CD14-positive monocyte (primary cell): ENCODE results near the gene DRAXIN. TPM values are rescaled to one million over a fixed set of nuclear protein-coding genes. Genes with fewer than 3 reads are reported as not detected.

Experiments used
- DNase-seq, 3 donors: peaks; one replicate each; pipeline ENCODE4 v3.0.0-alpha.2; 2011 to 2022
- H2AFZ ChIP-seq: 2 replicates; pipeline ENCODE4 v1.6.0; 2012; ENCODE audit warnings: mild to moderate bottlenecking, low read depth, low read length, inconsistent platforms; ENCODE audit not compliant: insufficient read depth, poor library complexity, severe bottlenecking
- H3K27ac ChIP-seq, 2 donors: 1 replicate in 1 of 2; 2 replicates in 1 of 2; pipeline ENCODE4 v1.5.1; 2012 to 2013; ENCODE audit warnings: low read length in 2 of 2, control low read depth in 1 of 2, inconsistent platforms in 1 of 2, low read depth in 1 of 2, mild to moderate bottlenecking in 1 of 2
- H3K27me3 ChIP-seq, 2 donors: one replicate each; pipeline versions ENCODE4 v1.6.0 to v1.6.1; 2011 to 2013; ENCODE audit warnings: low read length in 2 of 2; ENCODE audit not compliant: control insufficient read depth in 2 of 2, insufficient read depth in 2 of 2
- H3K36me3 ChIP-seq, 2 donors: replicated peaks in 1 of 2; 1 replicate in 1 of 2; 2 replicates in 1 of 2; pipeline versions ENCODE4 v1.5.1 to v1.6.1; 2012 to 2013; ENCODE audit warnings: low read length in 2 of 2, control low read depth in 1 of 2, inconsistent platforms in 1 of 2, mild to moderate bottlenecking in 1 of 2; ENCODE audit not compliant: insufficient read depth in 2 of 2, control insufficient read depth in 1 of 2
- H3K4me1 ChIP-seq, 2 donors: 1 replicate in 1 of 2; 2 replicates in 1 of 2; pipeline versions ENCODE4 v1.5.1 to v1.6.1; 2012 to 2013; ENCODE audit warnings: low read length in 2 of 2, control low read depth in 1 of 2, inconsistent platforms in 1 of 2, mild to moderate bottlenecking in 1 of 2, moderate library complexity in 1 of 2; ENCODE audit not compliant: insufficient read depth in 2 of 2, control insufficient read depth in 1 of 2
- H3K4me2 ChIP-seq: replicated peaks from 2 replicates; pipeline ENCODE3; 2012; ENCODE audit warnings: low read length, moderate library complexity, mild to moderate bottlenecking; ENCODE audit not compliant: poor library complexity, severe bottlenecking; ENCODE audit errors: extremely low read depth
- H3K4me3 ChIP-seq, 3 experiments: fragments of 200-600 bp in 1 of 3; sonication (generic) in 1 of 3; replicated peaks in 1 of 3; 1 replicate in 2 of 3; 2 replicates in 1 of 3; pipeline ENCODE4 v1.5.1; 2011 to 2013; ENCODE audit warnings: low read length in 3 of 3, mild to moderate bottlenecking in 3 of 3, control low read depth in 2 of 3, low read depth in 2 of 3, inconsistent platforms in 1 of 3, moderate library complexity in 1 of 3
- H3K79me2 ChIP-seq: 2 replicates; pipeline ENCODE4 v1.6.0; 2012; ENCODE audit warnings: mild to moderate bottlenecking, control low read depth, inconsistent platforms, low read length, moderate library complexity; ENCODE audit not compliant: insufficient read depth
- H3K9ac ChIP-seq: 2 replicates; pipeline ENCODE4 v1.6.0; 2017; ENCODE audit warnings: low read length, mild to moderate bottlenecking; ENCODE audit not compliant: insufficient read depth, poor library complexity, severe bottlenecking
- H3K9me3 ChIP-seq, 2 donors: replicated peaks in 1 of 2; 1 replicate in 1 of 2; 2 replicates in 1 of 2; pipeline versions ENCODE4 v1.5.1 to v1.6.1; 2012 to 2013; ENCODE audit warnings: low read length in 2 of 2, control low read depth in 1 of 2; ENCODE audit not compliant: control insufficient read depth in 1 of 2, insufficient read depth in 1 of 2
- H4K20me1 ChIP-seq: 2 replicates; pipeline ENCODE4 v1.6.0; 2012; ENCODE audit warnings: mild to moderate bottlenecking, low read length, control low read depth, moderate library complexity; ENCODE audit not compliant: insufficient read depth
- H3K27ac Mint-ChIP-seq, 7 donors: one replicate each; pipeline ENCODE4 v1.8.0; 2020; ENCODE audit warnings: mild to moderate bottlenecking in 7 of 7, mixed read lengths in 7 of 7, moderate library complexity in 6 of 7, inconsistent platforms in 2 of 7
- H3K27me3 Mint-ChIP-seq, 3 donors: one replicate each; pipeline ENCODE4 v1.8.0; 2021 to 2022; ENCODE audit warnings: low read depth in 3 of 3, mild to moderate bottlenecking in 3 of 3, mixed read lengths in 3 of 3, moderate library complexity in 3 of 3, inconsistent platforms in 1 of 3
- H3K36me3 Mint-ChIP-seq, 2 donors: one replicate each; pipeline ENCODE4 v1.8.0; 2020; ENCODE audit warnings: mixed read lengths in 2 of 2, inconsistent platforms in 1 of 2, mild to moderate bottlenecking in 1 of 2
- H3K4me1 Mint-ChIP-seq: one replicate; pipeline ENCODE4 v1.8.0; 2020; ENCODE audit warnings: mild to moderate bottlenecking, mixed read lengths
- H3K4me3 Mint-ChIP-seq, 2 donors: one replicate each; pipeline ENCODE4 v1.8.0; 2020; ENCODE audit warnings: mild to moderate bottlenecking in 2 of 2, mixed read lengths in 2 of 2, moderate library complexity in 1 of 2
- H3K9me3 Mint-ChIP-seq, 7 donors: one replicate each; pipeline ENCODE4 v1.8.0; 2020 to 2022; ENCODE audit warnings: mixed read lengths in 7 of 7, mild to moderate bottlenecking in 6 of 7, moderate library complexity in 6 of 7, inconsistent platforms in 2 of 7
- WGBS: methylation state at CpG from one replicate; pipeline ENCODE4 v1.1.5; 2013; ENCODE audit warnings: missing lambda C conversion rate; ENCODE audit not compliant: insufficient coverage; 5-methylcytosine and 5-hydroxymethylcytosine counted together
- intact Hi-C, 2 donors: fragments of 100-400 bp; cut with micrococcal nuclease; formaldehyde crosslinking; loops; one replicate each; pipeline versions ENCODE4 v1.15.0 to v1.15.1; 2023
- polyA plus RNA-seq, 3 donors: library from polyadenylated mRNA; depleted of rRNA in 1 of 3; unstranded in 2 of 3; stranded (reverse) in 1 of 3; fragments of 300-500 nt in 2 of 3; fragments of >200 nt in 1 of 3; fragmentation: Illumina TruSeq in 2 of 3; gene quantifications; 1 replicate in 2 of 3; 2 replicates in 1 of 3; pipeline ENCODE4 v1.2.3, GENCODE V29; 2012 to 2021
- TF ChIP-seq, protein P1 (sequence below): fragments of 200-600 bp; IDR thresholded peaks from one replicate; pipeline ENCODE4 v1.8.0; 2022; ENCODE audit warnings: antibody characterized with exemption, mild to moderate bottlenecking

DRAXIN gene
- polyA plus RNA-seq, 3 donors, result 0.14 to 0.27 (median 0.18) TPM

DNA sequence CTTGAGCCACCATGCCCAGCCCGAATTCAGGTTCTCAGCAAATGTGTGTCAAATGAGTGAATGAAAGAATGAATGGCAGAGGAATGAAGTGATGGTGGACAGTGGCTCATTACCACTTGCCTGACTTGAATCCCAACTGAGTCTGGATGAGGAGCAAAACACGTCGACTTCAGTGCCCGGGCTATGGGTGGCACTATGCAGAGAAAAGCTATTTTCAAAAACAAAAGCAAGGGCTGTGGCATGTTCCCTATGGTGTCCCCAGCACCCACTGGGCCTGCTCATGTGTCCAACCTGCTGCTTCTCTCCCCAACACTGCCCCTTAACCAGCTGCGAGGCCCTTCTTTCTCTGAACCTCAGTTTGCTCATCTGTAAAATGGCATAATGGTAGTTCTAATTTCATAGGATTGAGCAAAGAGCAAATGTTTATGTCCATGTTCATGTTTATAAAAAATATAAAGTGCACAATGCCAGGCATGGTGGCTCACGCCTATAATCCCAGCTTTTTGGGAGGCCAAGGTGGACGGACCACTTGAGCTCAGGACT lies 6.2 kb upstream of the DRAXIN start:
- Histone ChIP-seq H3K4me3 (no peak overlapping the region), H3K9me3 (no peaks in the 10 kb centered on the region), H2AFZ (no peak overlapping the region), H3K9ac (no peak overlapping the region), H3K79me2 (peaks cover 3% of the 10 kb centered on the region), H3K27ac (no peak overlapping the region), H3K4me1 (peaks cover 8 to 13% of the 10 kb centered on the region in 2 donors), H3K4me2 (no peak overlapping the region), H4K20me1 (no peaks in the 10 kb centered on the region), H3K27me3 (peaks cover 9 to 29% of the 10 kb centered on the region in 2 donors), H3K36me3 (no peaks in the 10 kb centered on the region)
- DNase-seq, result no peak
- TF ChIP-seq, protein P1, sequence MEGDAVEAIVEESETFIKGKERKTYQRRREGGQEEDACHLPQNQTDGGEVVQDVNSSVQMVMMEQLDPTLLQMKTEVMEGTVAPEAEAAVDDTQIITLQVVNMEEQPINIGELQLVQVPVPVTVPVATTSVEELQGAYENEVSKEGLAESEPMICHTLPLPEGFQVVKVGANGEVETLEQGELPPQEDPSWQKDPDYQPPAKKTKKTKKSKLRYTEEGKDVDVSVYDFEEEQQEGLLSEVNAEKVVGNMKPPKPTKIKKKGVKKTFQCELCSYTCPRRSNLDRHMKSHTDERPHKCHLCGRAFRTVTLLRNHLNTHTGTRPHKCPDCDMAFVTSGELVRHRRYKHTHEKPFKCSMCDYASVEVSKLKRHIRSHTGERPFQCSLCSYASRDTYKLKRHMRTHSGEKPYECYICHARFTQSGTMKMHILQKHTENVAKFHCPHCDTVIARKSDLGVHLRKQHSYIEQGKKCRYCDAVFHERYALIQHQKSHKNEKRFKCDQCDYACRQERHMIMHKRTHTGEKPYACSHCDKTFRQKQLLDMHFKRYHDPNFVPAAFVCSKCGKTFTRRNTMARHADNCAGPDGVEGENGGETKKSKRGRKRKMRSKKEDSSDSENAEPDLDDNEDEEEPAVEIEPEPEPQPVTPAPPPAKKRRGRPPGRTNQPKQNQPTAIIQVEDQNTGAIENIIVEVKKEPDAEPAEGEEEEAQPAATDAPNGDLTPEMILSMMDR, result no peak
- Mint-ChIP-seq H3K36me3 (peaks cover 0 to 3% of the 10 kb centered on the region in 2 donors), H3K4me3 (no peak overlapping the region), H3K27me3 (peaks cover 20 to 48% (median 32%) of the 10 kb centered on the region in 3 donors), H3K27ac (no peak overlapping the region), H3K4me1 (peaks cover 9% of the 10 kb centered on the region), H3K9me3 (peaks cover 0 to 5% (median 0%) of the 10 kb centered on the region in 7 donors)
- intact Hi-C loops, result no loop called here
- WGBS, result 96% methylated on average over 6 of the region's 7 CpGs

GRCh38 chr1:11688506-11688905 lies 3.0 kb upstream of the DRAXIN start:
- intact Hi-C loops, result no loop called here
- Mint-ChIP-seq H3K4me3 (peak overlapping the region in 1 of 2 donors; percentile 51), H3K27me3 (peaks cover 42 to 69% (median 57%) of the 10 kb centered on the region in 3 donors), H3K27ac (no peak overlapping the region), H3K9me3 (peaks cover 0 to 12% (median 6%) of the 10 kb centered on the region in 7 donors), H3K36me3 (peaks cover 2 to 6% of the 10 kb centered on the region in 2 donors), H3K4me1 (peaks cover 19% of the 10 kb centered on the region)
- H3K27ac ChIP-seq, result no peak overlapping the region
- TF ChIP-seq, protein P1, result no peak
- H3K27me3 ChIP-seq, result peaks cover 36 to 51% of the 10 kb centered on the region in 2 donors
- WGBS, result 100% methylated on average over 3 of the region's 4 CpGs
- DNase-seq, result no peak
- no peaks in the 10 kb centered on the region for H3K79me2 ChIP-seq
- H3K9me3 ChIP-seq, result peaks cover 0 to 7% of the 10 kb centered on the region in 2 donors
- no peak overlapping the region for H3K9ac ChIP-seq
- H2AFZ ChIP-seq, result no peak overlapping the region
- no peak overlapping the region for H3K4me2 ChIP-seq
- H3K4me3 ChIP-seq, result no peak overlapping the region
- H3K4me1 ChIP-seq, result peaks cover 5 to 9% of the 10 kb centered on the region in 2 donors
- H4K20me1 ChIP-seq, result no peaks in the 10 kb centered on the region
- no peaks in the 10 kb centered on the region for H3K36me3 ChIP-seq
